ENCODE measurements around the gene HCRTR1.

Gene HCRTR1

DNA sequence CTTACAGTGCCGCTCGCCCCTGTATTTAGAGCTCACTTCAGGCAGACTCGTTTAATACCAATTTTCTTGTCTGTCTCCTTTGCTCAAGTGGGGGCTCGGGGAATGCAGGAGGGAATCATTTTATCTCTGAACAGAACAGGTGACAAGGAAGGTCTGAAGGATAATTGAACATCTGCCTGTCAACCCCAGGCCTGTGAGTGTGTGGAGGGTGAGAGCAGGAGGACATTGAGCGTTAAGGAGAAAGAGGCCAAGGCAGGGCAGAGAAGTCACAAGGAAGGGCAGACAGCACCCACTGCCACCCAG, 36.9 kb downstream of the HCRTR1 start:
- no peak overlapping the region for H3K4me3 ChIP-seq (replicated peaks; ENCODE audit: low read depth, low read length)
- TF ChIP-seq CTCF (IDR thresholded peaks at IDR 0.05; ENCODE audit: low read length, missing control alignments): no peak
- DNase-seq (ENCODE audit: low read depth): no peak

GRCh38 chr1:31655104-31655503, 37.6 kb downstream of the HCRTR1 start:
- no peak for TF ChIP-seq CTCF (IDR thresholded peaks at IDR 0.05; ENCODE audit: low read length, missing control alignments)
- DNase-seq (ENCODE audit: low read depth): no peak

GRCh38 chr1:31655756-31656155, 38.3 kb downstream of the HCRTR1 start:
- DNase-seq (ENCODE audit: low read depth): no peak
- no peak for TF ChIP-seq CTCF (IDR thresholded peaks at IDR 0.05; ENCODE audit: low read length, missing control alignments)
- H3K4me3 ChIP-seq (replicated peaks; ENCODE audit: low read depth, low read length): no peak overlapping the region

More at GRCh38 chr1:31655104-31655503, 37.6 kb downstream of the HCRTR1 start:
- no peak overlapping the region for H3K4me3 ChIP-seq (replicated peaks; ENCODE audit: low read depth, low read length)

DNA sequence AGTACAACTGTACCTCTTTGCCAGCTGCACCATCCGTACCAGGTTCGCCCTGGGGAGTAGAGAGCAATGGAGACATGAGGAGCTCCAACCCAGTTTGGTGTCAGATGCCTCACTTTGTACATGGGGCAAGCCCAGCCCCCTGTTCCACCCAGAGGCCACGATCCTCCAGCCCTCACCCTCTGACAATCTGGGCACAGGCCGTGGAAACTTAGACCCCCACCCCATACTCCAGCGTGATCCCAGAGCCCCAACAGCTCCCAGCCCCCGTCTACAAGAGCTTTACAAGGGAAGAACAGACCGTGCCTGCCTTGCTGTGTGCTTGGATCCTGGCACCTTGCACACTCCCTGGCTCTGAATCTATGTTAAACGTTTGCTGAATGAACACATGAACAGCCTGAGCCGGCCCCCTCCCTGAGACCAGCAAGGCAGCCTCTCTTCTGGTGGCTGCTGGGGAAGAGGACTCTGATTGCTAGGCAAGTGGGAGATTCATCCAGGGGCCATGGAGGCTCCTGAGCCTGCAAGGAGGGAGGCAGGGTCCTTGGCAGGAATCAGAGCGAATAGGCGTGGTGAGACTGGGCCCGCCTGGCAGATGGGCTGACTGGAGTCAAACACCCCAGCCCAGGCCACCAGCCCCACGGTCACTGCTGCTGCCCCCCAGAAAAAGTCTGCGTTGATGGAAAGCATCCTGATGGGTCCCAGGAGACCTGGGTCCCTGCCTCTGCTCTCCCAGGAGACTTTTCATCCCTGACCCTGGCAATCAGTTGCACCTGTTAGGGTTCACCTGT, 39.7 kb downstream of the HCRTR1 start:
- no peak for DNase-seq (ENCODE audit: low read depth)
- no peak overlapping the region for H3K4me3 ChIP-seq (replicated peaks; ENCODE audit: low read depth, low read length)
- no peak for TF ChIP-seq CTCF (IDR thresholded peaks at IDR 0.05; ENCODE audit: low read length, missing control alignments)

DNA sequence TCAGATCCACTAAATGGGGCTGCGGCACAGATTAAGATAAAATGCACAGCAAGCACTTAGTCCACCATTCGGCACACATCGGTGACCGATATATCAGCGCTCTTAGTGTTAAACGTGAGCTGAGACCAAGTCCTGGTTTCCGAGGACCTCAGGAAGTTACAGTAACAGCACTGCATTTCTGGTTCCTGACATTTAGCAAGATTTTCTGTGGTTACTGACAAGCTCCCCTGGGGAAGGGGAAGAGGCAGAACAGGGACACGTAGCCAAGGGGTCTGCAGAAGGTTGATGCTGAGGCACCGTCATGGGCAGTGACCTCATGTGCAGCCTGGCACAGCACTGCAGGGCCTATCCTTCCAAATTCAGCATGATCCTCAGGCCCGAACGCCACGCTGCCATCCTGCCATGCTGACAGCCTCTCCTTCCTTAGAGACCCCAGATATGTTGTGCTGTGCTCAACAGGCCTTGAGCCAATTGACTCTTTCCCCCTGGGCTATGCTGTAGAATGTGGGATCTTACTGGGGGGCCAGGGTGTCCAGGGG, 40.6 kb downstream of the HCRTR1 start:
- DNase-seq (ENCODE audit: low read depth): no peak
- TF ChIP-seq CTCF (IDR thresholded peaks at IDR 0.05; ENCODE audit: low read length, missing control alignments): no peak

GRCh38 chr1:31658721-31659120, 41.2 kb downstream of the HCRTR1 start:
- no peak overlapping the region for H3K4me3 ChIP-seq (replicated peaks; ENCODE audit: low read depth, low read length)
- no peak for TF ChIP-seq CTCF (IDR thresholded peaks at IDR 0.05; ENCODE audit: low read length, missing control alignments)
- DNase-seq (ENCODE audit: low read depth): no peak

More for the DNA sequence above, 40.6 kb downstream of the HCRTR1 start:
- H3K4me3 ChIP-seq (replicated peaks; ENCODE audit: low read depth, low read length): no peak overlapping the region

- no peak overlapping the region for H3K4me3 ChIP-seq (replicated peaks; ENCODE audit: low read depth, low read length)
- TF ChIP-seq CTCF (IDR thresholded peaks at IDR 0.05; ENCODE audit: low read length, missing control alignments): no peak
- no peak for DNase-seq (ENCODE audit: low read depth)
Measured at GRCh38 chr1:31659889-31660288, 42.4 kb downstream of the HCRTR1 start.

All from fibroblast of pulmonary artery (primary cell).